ENCODE results near the gene FBXW11. TPM values are rescaled to one million over a fixed set of nuclear protein-coding genes. Genes with fewer than 3 reads are reported as not detected.

The FBXW11 gene
- total and polyA plus RNA-seq, 12 donors, result 5.3 to 108 (median 76.6) TPM

DNA sequence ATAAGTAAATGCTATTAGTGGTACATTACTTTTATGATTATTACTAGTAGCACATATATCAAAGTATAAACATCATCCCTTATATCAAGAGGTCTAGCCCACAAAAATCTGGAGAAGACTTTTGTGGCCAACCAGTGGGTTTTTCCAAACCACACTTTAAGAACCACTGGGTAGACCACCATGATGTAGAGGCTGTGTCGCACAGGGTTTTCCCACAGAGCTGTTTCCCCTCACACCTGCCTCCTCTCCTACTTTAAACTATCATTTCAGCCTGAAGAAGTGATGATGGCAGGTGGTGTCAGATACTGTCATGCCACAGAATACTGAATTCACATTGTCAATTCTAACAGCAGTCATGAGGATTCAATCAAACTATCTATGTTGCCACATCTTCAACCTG is 109.2 kb downstream of the FBXW11 start:
- peaks cover 0 to 37% (median 9%) of the 10 kb centered on the region in 9 donors for H3K4me1 ChIP-seq
- no peak for DNase-seq
- peaks cover 0 to 52% (median 4%) of the 10 kb centered on the region in 9 donors for H3K36me3 ChIP-seq
- H3K9me3 ChIP-seq, result no peaks in the 10 kb centered on the region
- no peak for ATAC-seq
- WGBS, 2 donors, result 97 to 100% methylated on average over 1 of the region's 1 CpG
- TF ChIP-seq, protein P1, sequence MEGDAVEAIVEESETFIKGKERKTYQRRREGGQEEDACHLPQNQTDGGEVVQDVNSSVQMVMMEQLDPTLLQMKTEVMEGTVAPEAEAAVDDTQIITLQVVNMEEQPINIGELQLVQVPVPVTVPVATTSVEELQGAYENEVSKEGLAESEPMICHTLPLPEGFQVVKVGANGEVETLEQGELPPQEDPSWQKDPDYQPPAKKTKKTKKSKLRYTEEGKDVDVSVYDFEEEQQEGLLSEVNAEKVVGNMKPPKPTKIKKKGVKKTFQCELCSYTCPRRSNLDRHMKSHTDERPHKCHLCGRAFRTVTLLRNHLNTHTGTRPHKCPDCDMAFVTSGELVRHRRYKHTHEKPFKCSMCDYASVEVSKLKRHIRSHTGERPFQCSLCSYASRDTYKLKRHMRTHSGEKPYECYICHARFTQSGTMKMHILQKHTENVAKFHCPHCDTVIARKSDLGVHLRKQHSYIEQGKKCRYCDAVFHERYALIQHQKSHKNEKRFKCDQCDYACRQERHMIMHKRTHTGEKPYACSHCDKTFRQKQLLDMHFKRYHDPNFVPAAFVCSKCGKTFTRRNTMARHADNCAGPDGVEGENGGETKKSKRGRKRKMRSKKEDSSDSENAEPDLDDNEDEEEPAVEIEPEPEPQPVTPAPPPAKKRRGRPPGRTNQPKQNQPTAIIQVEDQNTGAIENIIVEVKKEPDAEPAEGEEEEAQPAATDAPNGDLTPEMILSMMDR (IDR thresholded peaks at IDR 0.05), result no peak
- H3K4me3 ChIP-seq, result no peak overlapping the region
- no peaks in the 10 kb centered on the region for H3K27me3 ChIP-seq
- intact Hi-C loops (cut with DNase I), result no loop called here
- no peak overlapping the region for H3K27ac ChIP-seq

DNA sequence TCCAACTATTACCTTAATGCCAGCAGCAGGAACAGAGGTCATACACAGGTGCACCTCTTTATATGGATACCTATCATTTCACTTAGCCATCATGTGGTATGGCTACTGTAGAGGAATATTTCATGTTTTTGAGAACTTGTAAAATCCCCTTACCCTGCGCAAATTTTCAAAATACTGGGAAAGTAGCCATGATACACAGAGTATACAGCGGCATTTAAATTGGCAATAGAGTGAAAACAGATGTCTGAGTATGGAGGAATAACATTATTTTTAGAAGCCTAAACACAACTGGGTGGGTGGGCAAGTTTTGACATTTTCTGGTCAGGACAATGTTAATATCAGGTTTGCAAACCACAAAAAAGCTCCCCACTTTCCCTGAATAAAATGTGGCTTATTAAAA is 111.4 kb downstream of the FBXW11 start:
- intact Hi-C loops (cut with DNase I), result no loop called here

DNA sequence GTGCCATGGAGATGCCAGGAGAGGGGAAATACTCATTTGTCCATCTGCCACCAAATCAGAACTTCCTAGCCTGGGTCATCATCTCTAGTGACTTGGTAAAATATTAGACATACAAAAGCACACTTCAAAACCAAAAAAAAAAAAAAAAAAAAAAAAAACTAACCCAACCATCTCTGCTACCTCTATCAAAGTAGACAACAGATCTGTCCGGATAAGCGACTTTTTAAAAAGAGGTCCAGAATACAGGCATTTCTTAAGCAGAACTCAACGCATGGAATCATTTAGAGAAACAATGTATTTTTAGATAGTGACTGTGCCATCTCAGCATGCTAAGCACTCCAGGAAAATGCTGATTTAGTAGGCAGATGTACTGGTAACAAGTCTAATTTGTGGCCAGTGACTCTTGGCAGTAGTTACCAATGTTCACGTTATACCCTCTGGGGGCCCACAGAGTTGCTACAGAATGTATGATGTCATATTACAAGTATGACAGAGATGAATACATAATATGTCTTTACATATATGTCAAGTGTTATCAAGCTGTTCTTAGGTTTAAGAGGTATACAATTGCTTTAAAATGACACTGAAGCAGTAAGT is 113.0 kb downstream of the FBXW11 start:
- 71 to 75% methylated on average over 4 of the region's 4 CpGs for WGBS, 2 donors
- Histone ChIP-seq H3K9me3 (no peaks in the 10 kb centered on the region), H3K27ac (peak overlapping the region in 2 of 10 donors; percentile 5 to 27), H3K4me3 (no peak overlapping the region), H3K36me3 (peaks cover 0 to 69% (median 12%) of the 10 kb centered on the region in 9 donors), H3K4me1 (peaks cover 0 to 55% (median 21%) of the 10 kb centered on the region in 9 donors), H3K27me3 (no peaks in the 10 kb centered on the region)
- DNase-seq, result no peak
- TF ChIP-seq, protein P1 (IDR thresholded peaks at IDR 0.05), result no peak
- ATAC-seq, result peak in 4 of 8 donors; percentile 21 to 45 (median 35)
- intact Hi-C loops (cut with DNase I), result no loop called here

More for the DNA sequence above, 111.4 kb downstream of the FBXW11 start:
- Histone ChIP-seq H3K27me3 (no peaks in the 10 kb centered on the region), H3K9me3 (no peaks in the 10 kb centered on the region), H3K4me1 (peaks cover 0 to 51% (median 16%) of the 10 kb centered on the region in 9 donors), H3K4me3 (no peak overlapping the region), H3K36me3 (peaks cover 0 to 70% (median 7%) of the 10 kb centered on the region in 9 donors), H3K27ac (no peak overlapping the region)
- TF ChIP-seq, protein P1 (IDR thresholded peaks at IDR 0.05), result no peak
- ATAC-seq (no peak), DNase-seq (no peak)
- 88 to 90% methylated on average over 2 of the region's 2 CpGs for WGBS, 2 donors

DNA sequence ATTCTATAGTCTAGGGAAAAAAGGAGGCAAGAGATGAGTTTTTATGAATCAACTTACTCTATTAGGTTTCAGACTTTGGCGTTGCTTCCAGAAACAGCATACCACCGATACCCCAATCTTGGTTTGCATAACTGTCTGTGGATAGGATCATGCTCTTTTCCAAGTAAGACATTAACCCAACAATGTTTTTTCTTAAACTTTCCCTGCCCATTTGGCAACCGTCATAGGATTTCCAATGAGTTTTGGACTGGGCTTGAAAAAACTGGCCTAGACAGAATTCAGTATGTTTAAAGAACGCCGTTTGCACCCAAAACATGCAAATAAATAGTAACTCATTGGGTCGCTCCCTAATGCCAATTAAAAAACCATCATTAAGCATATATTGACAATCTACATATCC is 114.8 kb downstream of the FBXW11 start:
- Histone ChIP-seq H3K27me3 (no peaks in the 10 kb centered on the region), H3K27ac (peak overlapping the region in 3 of 10 donors; percentile 27 to 35 (median 28)), H3K9me3 (no peaks in the 10 kb centered on the region), H3K36me3 (peaks cover 0 to 57% (median 5%) of the 10 kb centered on the region in 9 donors), H3K4me1 (peaks cover 0 to 69% (median 26%) of the 10 kb centered on the region in 9 donors), H3K4me3 (no peak overlapping the region)
- DNase-seq, result no peak
- TF ChIP-seq, protein P1 (IDR thresholded peaks at IDR 0.05), result no peak
- WGBS, 2 donors, result 59 to 66% methylated on average over 6 of the region's 6 CpGs
- intact Hi-C loops (cut with DNase I), result no loop called here
- no peak for ATAC-seq

Measured in heart right ventricle (tissue), 16 donors.